Calu3 (cell line): ENCODE results near the gene HSF2. TPM values are rescaled to one million over a fixed set of nuclear protein-coding genes. Genes with fewer than 3 reads are reported as not detected.

Source experiments
- BruUV-seq: library from RNA; stranded (reverse); fragments of 400-500 nt; replicated peaks from 2 replicates; lab custom pipeline; 2021; lab: Mats Ljungman, UMichigan
- CTCF ChIA-PET: fragments of 300-600 bp; sonication (Branson Sonifier 250); formaldehyde crosslinking; loops from one replicate; lab custom pipeline; 2022; ENCODE audit warnings: antibody characterized with exemption; lab: Charles Lee
- DNase-seq: peaks from one replicate; pipeline ENCODE4 v3.0.0; 2022
- H3K27ac Mint-ChIP-seq: one replicate; pipeline ENCODE4 v1.8.0; 2022; ENCODE audit warnings: mixed read lengths; ENCODE audit not compliant: unreplicated experiment
- H3K27me3 Mint-ChIP-seq: one replicate; pipeline ENCODE4 v1.8.0; 2022; ENCODE audit warnings: mixed read lengths; ENCODE audit not compliant: unreplicated experiment
- H3K36me3 Mint-ChIP-seq: one replicate; pipeline ENCODE4 v1.8.0; 2022; ENCODE audit warnings: mild to moderate bottlenecking, moderate library complexity, mixed read lengths; ENCODE audit not compliant: insufficient read depth, unreplicated experiment
- H3K4me1 Mint-ChIP-seq: one replicate; pipeline ENCODE4 v1.8.0; 2022; ENCODE audit warnings: mild to moderate bottlenecking, low read depth, mixed read lengths; ENCODE audit not compliant: unreplicated experiment
- H3K4me3 Mint-ChIP-seq: one replicate; pipeline ENCODE4 v1.8.0; 2022; ENCODE audit warnings: mild to moderate bottlenecking, low read depth, moderate library complexity, mixed read lengths; ENCODE audit not compliant: unreplicated experiment
- H3K9me3 Mint-ChIP-seq: one replicate; pipeline ENCODE4 v1.8.0; 2022; ENCODE audit warnings: low read depth, mixed read lengths; ENCODE audit not compliant: unreplicated experiment
- CTCF ChIP-seq: fragments of 200-600 bp; IDR thresholded peaks from one replicate; pipeline ENCODE4 v1.8.0; 2022; ENCODE audit warnings: antibody characterized with exemption; ENCODE audit not compliant: unreplicated experiment
- intact Hi-C: fragments of 100-400 bp; cut with micrococcal nuclease; formaldehyde crosslinking; loops from one replicate; pipeline ENCODE4 v1.10.0; 2022; ENCODE audit not compliant: unreplicated experiment
- total RNA-seq: library from RNA; stranded (reverse); gene quantifications from 2 replicates; pipeline ENCODE4 v1.2.3, GENCODE V29; 2022

The HSF2 gene
- total RNA-seq, 1 experiment from 2014 or later: 10.6 TPM

GRCh38 chr6:122408702-122409458, 9.4 kb downstream of the HSF2 start:
- Mint-ChIP-seq H3K27me3 (no peaks in the 10 kb centered on the region), H3K27ac (no peak overlapping the region), H3K4me1 (peaks cover 37% of the 10 kb centered on the region), H3K36me3 (peaks cover 5% of the 10 kb centered on the region), H3K9me3 (peaks cover 3% of the 10 kb centered on the region), H3K4me3 (no peak overlapping the region)
- no peak for TF ChIP-seq CTCF
- intact Hi-C loops: loop anchor here (5.0 kb wide), 1 partner anchor 58 kb away; no protein-coding TSS in a partner anchor
- no peak for DNase-seq
- BruUV-seq: no TSS peak
- CTCF ChIA-PET: no interaction called here

GRCh38 chr6:122412001-122412400, 12.5 kb downstream of the HSF2 start:
- H3K9me3 Mint-ChIP-seq: no peaks in the 10 kb centered on the region

GRCh38 chr6:122416825-122417224, 17.4 kb downstream of the HSF2 start:
- CTCF ChIA-PET: no interaction called here
- BruUV-seq: no TSS peak
- H3K27ac Mint-ChIP-seq: no peak overlapping the region
- no peak overlapping the region for H3K4me3 Mint-ChIP-seq
- H3K9me3 Mint-ChIP-seq: no peaks in the 10 kb centered on the region
- intact Hi-C loops: no loop called here
- H3K27me3 Mint-ChIP-seq: no peaks in the 10 kb centered on the region
- H3K36me3 Mint-ChIP-seq: peaks cover 9% of the 10 kb centered on the region
- no peaks in the 10 kb centered on the region for H3K4me1 Mint-ChIP-seq
- no peak for TF ChIP-seq CTCF
- DNase-seq: no peak

More at GRCh38 chr6:122412001-122412400, 12.5 kb downstream of the HSF2 start:
- Mint-ChIP-seq H3K36me3 (peaks cover 9% of the 10 kb centered on the region), H3K27me3 (no peaks in the 10 kb centered on the region), H3K27ac (no peak overlapping the region), H3K4me1 (peaks cover 12% of the 10 kb centered on the region), H3K4me3 (no peak overlapping the region)
- DNase-seq: no peak
- CTCF ChIA-PET: interaction anchor here (0.7 kb wide), 1 partner anchor 19 kb away, joined by 3 read pairs; no protein-coding TSS in a partner anchor
- BruUV-seq: no TSS peak
- intact Hi-C loops: no loop called here
- TF ChIP-seq CTCF: no peak

- Mint-ChIP-seq H3K9me3 (no peaks in the 10 kb centered on the region), H3K4me1 (no peaks in the 10 kb centered on the region), H3K27me3 (no peaks in the 10 kb centered on the region), H3K36me3 (no peaks in the 10 kb centered on the region), H3K4me3 (no peak overlapping the region), H3K27ac (no peak overlapping the region)
- no peak for DNase-seq
- intact Hi-C loops: no loop called here
- CTCF ChIA-PET: no interaction called here
- TF ChIP-seq CTCF: no peak
- no TSS peak for BruUV-seq
These were observed 22.6 kb downstream of the HSF2 start for GRCh38 chr6:122422003-122422402.
